Activated CD4-positive, alpha-beta T cell treated with anti-CD3 and anti-CD28 coated beads for 4 hours (primary cell): ENCODE data around the gene DNMT1.

Experiments used
- DNase-seq, 2 donors: peaks; one replicate each; pipeline ENCODE4 v3.0.0-alpha.2; 2020

Gene DNMT1

GRCh38 chr19:10112895-10113591, 81.7 kb downstream of the DNMT1 start:
- DNase-seq: peak; percentile 70 to 72

GRCh38 chr19:10112037-10112761, 82.6 kb downstream of the DNMT1 start:
- peak; percentile 47 to 48 for DNase-seq

DNA sequence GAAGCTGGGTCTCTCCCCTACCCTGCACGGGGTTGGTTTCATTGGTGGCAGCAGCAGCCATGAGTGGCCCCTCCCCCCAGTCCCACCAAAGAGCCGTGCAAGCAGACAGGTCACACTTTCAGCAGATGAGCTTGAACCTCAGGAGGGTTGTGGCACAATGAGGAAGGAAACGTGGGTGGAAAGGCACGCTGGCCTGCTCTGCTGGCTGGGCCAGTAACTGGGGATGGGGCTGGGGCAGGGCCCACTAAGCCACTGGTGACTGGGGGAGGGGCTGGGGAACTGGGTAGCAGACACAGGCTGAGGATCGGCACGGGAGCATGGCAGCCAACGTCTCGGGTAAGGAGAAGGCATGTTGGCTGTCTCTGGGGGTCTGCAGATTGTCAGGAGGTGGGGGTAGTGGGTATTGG, 83.3 kb downstream of the DNMT1 start, which contains the start of gene P2RY11:
Gene P2RY11 (plus strand): TSS at position 289 of the 407 bp plus-strand sequence. CDS start 29 bp downstream, at position 318.
- no peak for DNase-seq

GRCh38 chr19:10110972-10111317, 83.8 kb downstream of the DNMT1 start:
- no peak for DNase-seq

DNA sequence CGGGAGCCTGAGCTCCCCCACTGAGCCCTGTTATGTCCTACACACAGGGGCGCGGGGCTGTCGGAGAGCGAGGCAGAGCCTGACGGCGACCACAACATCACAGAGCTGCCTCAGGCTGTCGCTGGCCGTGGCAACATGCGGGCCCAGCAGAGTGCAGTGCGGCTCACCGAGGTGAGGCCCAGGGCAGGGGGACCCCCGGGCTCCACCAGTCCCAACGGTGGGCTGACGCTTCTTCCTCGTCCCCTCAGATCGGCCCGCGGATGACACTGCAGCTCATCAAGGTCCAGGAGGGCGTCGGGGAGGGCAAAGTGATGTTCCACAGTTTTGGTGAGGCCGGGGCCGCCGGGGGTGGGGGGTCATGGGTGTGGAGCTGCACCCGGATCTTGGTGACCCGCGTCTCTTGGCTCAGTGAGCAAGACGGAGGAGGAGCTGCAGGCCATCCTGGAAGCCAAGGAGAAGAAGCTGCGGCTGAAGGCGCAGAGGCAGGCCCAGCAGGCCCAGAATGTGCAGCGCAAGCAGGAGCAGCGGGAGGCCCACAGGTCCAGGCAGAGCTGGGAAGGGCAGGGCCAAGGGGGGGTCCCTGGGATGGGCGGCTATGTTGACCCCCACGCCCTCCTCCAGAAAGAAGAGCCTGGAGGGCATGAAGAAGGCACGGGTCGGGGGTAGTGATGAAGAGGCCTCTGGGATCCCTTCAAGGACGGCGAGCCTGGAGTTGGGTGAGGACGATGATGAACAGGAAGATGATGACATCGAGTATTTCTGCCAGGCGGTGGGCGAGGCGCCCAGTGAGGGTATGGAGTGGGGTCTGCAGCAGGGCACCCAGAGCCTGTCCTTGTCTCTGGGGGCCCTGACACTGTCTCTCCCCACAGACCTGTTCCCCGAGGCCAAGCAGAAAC, 84.4 kb downstream of the DNMT1 start:
- DNase-seq: no peak

GRCh38 chr19:10109528-10109927, 85.2 kb downstream of the DNMT1 start:
- DNase-seq: no peak

GRCh38 chr19:10107817-10108367, 86.9 kb downstream of the DNMT1 start:
- no peak for DNase-seq

GRCh38 chr19:10107254-10107653, 87.5 kb downstream of the DNMT1 start:
- DNase-seq: no peak

DNA sequence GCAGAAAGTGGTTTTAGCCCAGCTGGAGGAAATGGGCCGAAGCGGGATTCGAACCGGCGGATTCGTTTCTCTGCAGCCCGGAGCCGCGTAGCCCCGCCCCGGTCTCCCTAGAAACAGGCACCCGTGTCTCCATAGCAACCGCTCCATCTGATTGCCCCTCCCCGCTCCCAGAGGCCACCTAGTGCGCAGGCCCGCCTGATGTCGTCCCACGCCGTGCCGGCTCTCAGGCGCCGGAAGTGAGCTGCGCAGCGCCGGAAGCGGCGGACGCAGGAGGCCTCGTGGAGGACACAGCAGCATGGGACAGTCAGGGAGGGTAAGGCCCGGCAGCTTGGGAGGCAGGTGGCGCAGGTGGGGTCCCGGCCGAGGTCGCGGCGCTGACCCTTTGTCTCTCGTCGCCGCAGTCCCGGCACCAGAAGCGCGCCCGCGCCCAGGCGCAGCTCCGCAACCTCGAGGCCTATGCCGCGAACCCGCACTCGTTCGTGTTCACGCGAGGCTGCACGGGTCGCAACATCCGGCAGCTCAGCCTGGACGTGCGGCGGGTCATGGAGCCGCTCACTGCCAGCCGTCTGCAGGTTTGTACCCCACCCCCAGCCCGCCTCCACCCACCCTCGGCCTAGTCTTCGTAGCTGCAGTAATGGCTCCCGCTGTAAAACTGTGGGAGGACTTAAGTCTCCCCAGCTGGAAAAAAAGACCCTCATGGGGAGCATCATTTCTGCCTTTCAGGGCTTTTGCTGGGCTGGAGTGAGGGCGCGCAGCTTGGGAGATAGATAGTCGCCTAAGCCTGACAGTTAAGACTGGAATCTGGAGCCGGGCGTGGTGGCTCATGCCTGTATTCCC, 88.4 kb downstream of the DNMT1 start, which contains the start of gene PPAN:
Gene PPAN (plus strand): TSS at position 263 of the 837 bp plus-strand sequence. CDS start 33 bp downstream, at position 296.
- peak; percentile 95 to 98 for DNase-seq

- DNase-seq: peak; percentile 83 to 88
Observed at GRCh38 chr19:10105509-10106099, 89.1 kb downstream of the DNMT1 start.

DNA sequence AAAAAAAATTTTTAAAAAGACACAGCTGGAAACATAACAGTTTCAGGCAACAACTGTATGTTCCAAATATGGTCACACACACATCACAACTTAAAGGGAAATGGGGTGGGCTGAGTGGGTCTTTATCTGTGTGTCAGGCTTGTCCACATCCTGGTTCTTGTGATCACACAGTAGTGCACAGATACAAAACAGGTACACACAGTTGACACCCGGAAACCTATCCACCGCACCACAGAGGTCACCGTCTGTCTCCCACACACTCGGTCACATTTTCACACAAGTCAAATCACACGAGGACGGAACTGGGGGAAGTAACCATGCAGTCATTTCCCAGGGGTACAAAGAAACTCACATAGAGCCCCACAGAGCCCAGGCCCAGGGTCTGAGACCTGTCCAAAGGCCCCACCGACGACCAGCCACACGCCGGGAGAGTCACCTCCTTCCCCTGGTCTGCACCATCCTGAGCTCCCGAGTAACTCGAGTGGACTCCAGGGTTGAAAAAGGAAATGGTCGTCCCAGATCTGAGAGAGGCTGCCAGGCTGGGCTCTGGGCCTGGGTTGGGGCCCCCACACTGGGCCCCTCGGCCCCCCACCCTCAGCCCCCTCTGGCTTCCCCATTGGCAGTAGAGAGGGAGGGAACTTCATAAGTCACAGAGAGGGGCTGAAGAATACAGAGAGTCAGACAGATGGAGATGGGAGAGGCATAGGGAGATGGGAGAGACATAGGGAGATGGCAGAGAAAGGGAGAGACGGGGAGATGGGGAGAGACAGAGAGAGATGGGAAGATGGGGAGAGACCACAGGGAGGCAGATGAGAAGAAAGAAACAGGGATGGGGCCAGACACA, 89.9 kb downstream of the DNMT1 start:
- DNase-seq: peak; percentile 76 to 82

GRCh38 chr19:10104130-10104513, 90.6 kb downstream of the DNMT1 start:
- no peak for DNase-seq

DNA sequence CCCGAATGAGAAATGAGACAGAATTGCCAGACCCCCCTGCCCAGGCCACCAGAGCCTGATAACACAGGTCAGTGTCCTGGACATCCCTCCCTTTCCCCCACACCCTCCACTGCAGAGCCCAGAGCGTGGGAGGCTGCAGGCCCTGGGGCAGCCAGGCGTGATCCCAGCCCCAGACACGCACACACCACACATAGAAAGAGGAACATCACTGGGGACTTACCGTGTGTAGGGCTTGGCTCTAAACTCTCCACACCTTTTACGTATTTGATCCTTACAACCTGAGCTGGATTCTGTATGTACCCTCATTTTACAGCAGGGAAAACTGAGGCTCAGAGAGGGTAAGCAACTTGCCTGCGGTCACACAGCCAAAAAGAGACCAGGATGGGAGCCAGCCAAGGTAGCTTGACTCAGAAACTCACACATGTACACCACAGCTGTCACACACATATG, 91.9 kb downstream of the DNMT1 start:
- no peak for DNase-seq

DNA sequence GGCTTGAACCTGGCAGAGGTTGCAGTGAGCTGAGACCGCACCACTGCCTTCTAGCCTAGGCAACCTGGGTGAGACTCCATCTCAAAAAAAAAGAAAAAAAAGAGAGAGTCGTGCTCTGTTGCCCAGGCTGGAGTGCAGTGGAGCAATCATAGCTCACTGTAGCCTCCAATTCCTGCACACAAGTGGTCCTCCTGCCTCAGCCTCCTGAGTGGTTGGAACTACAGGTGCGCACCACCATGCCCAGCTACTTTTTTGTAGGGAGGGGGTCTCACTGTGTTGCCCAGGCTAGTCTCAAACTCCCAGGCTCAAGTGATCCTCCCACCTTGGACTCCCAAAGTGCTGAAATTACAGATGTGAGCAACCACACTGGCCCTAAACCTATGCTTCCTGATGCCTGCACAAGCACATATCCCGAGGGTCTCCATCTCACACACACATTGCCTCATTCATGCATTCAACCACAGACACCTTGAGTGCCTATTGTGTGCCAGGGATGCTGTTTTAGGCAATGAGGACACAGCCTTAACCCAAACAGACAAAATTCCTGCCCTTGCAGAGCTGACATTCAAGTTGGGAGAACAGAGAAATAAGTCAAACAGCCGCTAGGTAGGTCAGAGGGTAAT, 94.5 kb downstream of the DNMT1 start:
- no peak for DNase-seq

DNA sequence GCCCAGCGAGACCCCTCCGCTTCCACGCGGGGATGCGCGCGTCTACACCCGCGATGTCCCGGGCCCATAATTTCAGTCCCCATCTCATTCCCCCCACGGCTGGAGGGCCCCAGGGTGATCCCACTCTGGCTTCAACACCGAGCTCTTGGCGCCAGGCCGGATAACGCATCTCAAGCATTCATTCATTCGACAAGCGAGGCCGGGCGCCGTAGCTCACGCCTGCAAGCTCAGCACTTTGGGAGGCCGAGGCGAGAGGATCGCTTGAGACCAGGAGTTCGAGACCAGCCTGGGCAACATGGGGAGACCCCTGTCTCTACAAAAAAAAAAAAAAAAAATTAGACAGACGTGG, 98.2 kb downstream of the DNMT1 start:
- no peak for DNase-seq

- DNase-seq: peak; percentile 84 to 89
Observed at GRCh38 chr19:10095948-10096614, 98.7 kb downstream of the DNMT1 start.

- DNase-seq: no peak
Observed at GRCh38 chr19:10095622-10095947, 99.2 kb downstream of the DNMT1 start.

DNA sequence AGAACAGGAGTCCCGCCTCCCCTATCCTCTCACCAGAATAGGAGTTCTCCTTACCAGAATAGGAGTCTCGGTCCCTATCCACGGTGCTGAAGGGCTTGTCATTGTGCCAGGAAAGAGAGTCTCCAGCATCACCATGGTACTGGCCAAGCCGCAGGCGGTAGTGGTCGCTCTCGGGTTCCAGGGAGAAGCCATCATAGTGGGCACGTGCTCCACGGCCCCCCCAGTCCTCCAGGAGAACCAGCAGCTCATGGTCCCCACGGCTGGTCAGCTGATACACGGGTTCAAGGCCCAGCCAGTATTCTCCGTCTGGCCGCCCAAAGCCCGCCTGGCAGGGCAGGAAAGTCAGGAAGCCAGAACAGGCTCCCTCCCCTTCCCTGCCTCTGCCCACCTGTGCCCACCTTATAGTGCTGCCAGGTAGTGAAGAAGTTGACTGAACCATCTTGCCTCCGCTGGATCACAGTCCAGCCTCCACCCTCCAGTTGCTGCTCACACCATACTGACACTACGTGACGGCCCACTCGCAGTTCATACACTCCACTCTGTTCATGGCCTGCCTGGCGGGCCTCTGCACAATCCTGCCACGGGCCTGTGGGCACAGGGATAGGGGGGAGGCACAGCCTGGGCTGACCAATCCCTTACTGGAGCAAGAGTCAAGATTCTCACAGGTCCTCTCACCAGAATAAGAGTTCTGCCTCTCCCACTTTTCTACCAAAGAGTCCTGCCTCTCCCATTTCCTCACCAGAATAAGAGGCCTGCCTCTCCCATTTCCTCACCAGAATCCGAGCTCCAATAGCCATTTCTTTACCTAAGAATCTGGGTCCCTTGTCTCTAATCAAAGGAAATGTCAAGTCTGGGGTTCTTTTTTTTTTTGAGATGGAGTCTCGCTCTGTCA, 101.2 kb downstream of the DNMT1 start:
- DNase-seq: no peak
